ENCODE results near the gene KRT7. TPM values are rescaled to one million over a fixed set of nuclear protein-coding genes. Genes with fewer than 3 reads are reported as not detected.

KRT7 gene
- total and polyA plus RNA-seq, 4 donors: 0.37 to 9.9 (median 7.0) TPM

DNA sequence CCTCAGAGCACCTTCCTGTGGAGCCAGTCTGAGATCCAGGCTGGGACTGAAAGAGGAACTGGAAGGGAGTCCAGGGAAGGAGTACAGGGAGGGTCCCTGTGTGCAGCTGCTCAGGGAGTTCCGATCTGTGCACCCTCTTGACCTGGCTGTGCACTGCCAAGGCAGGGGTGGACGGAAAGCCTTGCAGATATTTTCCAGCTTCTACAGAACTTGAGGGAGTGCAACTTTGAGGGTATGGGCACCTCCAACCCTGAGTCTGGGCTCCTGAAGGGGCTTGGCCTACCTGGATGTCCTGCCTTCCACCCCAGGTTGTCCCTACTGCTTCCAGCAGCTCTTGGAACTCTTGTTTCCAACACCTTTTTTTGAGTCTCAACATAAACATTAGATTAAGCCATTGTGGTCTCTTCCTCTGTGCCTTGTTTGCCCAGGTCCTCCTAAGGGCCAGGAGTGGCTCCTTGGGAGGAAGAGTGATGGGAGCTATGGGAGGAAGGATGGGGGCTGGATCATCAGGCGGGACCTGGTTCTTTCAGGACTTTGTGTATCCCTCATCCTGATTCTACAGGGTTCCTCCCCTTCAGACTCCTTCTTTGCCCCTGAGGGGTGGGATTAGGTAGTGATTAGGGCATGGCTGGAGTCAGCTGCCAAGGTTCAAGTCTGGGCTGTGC, 3.5 kb downstream of the KRT7 start (continued):
- TF ChIP-seq, protein P1, sequence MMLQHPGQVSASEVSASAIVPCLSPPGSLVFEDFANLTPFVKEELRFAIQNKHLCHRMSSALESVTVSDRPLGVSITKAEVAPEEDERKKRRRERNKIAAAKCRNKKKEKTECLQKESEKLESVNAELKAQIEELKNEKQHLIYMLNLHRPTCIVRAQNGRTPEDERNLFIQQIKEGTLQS (IDR thresholded peaks at IDR 0.05): no peak
- no peak for TF ChIP-seq JUND (IDR thresholded peaks at IDR 0.05)

DNA sequence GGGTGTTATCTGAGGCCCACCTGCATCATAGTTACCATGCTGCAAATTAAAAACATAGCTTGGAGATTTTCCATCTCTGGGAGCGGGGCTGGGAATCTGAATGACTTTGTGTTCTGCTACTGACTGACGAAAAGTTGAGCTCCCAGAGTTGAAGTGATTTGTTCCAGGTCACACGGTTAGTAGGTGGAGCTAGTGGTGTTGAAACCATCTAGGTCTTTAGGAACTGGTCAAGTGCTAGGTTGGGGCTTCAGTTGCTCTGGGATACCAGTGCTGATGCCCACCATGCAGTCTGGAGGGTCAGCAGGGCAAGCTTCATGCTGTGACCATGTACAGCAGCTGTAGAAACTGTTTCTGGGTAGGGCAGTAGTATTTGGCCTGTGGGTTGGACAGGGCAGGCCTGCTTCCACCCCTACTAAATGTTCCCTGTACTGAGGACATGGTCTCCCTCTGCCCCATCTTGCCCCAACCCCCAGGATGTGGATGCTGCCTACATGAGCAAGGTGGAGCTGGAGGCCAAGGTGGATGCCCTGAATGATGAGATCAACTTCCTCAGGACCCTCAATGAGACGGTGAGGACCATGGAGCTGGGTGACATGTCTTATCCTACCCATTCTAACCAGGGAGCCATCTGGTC, 5.3 kb downstream of the KRT7 start:
- Histone ChIP-seq H3K4me3 (ENCODE audit: low read depth in 1 of 3, low read length in 3 of 3) (no peak overlapping the region), H3K36me3 (ENCODE audit: control insufficient read depth in 4 of 4, insufficient read depth in 3 of 4, low read depth in 1 of 4, low read length in 3 of 4) (no peaks in the 10 kb centered on the region), H3K4me1 (ENCODE audit: control insufficient read depth in 4 of 4, insufficient read depth in 4 of 4, low read length in 3 of 4) (peaks cover 0 to 2% (median 0%) of the 10 kb centered on the region in 4 donors), H3K27ac (ENCODE audit: low read depth in 1 of 2, low read length in 2 of 2) (no peak overlapping the region), H3K27me3 (ENCODE audit: control insufficient read depth in 4 of 4, insufficient read depth in 4 of 4, low read length in 3 of 4) (peaks cover 0 to 3% (median 0%) of the 10 kb centered on the region in 4 donors), H3K9me3 (ENCODE audit: control insufficient read depth in 4 of 4, low read length in 3 of 4) (no peaks in the 10 kb centered on the region), H3K9ac (ENCODE audit: low read depth in 1 of 2, low read length in 2 of 2) (no peak overlapping the region)
- DNase-seq (ENCODE audit: low spot score): no peak
- TF ChIP-seq FOXA1 (IDR thresholded peaks at IDR 0.05): no peak
- TF ChIP-seq, protein P2, sequence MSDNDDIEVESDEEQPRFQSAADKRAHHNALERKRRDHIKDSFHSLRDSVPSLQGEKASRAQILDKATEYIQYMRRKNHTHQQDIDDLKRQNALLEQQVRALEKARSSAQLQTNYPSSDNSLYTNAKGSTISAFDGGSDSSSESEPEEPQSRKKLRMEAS (IDR thresholded peaks at IDR 0.05): no peak
- TF ChIP-seq, protein P3, sequence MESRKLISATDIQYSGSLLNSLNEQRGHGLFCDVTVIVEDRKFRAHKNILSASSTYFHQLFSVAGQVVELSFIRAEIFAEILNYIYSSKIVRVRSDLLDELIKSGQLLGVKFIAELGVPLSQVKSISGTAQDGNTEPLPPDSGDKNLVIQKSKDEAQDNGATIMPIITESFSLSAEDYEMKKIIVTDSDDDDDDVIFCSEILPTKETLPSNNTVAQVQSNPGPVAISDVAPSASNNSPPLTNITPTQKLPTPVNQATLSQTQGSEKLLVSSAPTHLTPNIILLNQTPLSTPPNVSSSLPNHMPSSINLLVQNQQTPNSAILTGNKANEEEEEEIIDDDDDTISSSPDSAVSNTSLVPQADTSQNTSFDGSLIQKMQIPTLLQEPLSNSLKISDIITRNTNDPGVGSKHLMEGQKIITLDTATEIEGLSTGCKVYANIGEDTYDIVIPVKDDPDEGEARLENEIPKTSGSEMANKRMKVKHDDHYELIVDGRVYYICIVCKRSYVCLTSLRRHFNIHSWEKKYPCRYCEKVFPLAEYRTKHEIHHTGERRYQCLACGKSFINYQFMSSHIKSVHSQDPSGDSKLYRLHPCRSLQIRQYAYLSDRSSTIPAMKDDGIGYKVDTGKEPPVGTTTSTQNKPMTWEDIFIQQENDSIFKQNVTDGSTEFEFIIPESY (IDR thresholded peaks at IDR 0.05): no peak
- TF ChIP-seq HNF4A (conservative IDR thresholded peaks at IDR 0.05): no peak
- TF ChIP-seq, protein P4, sequence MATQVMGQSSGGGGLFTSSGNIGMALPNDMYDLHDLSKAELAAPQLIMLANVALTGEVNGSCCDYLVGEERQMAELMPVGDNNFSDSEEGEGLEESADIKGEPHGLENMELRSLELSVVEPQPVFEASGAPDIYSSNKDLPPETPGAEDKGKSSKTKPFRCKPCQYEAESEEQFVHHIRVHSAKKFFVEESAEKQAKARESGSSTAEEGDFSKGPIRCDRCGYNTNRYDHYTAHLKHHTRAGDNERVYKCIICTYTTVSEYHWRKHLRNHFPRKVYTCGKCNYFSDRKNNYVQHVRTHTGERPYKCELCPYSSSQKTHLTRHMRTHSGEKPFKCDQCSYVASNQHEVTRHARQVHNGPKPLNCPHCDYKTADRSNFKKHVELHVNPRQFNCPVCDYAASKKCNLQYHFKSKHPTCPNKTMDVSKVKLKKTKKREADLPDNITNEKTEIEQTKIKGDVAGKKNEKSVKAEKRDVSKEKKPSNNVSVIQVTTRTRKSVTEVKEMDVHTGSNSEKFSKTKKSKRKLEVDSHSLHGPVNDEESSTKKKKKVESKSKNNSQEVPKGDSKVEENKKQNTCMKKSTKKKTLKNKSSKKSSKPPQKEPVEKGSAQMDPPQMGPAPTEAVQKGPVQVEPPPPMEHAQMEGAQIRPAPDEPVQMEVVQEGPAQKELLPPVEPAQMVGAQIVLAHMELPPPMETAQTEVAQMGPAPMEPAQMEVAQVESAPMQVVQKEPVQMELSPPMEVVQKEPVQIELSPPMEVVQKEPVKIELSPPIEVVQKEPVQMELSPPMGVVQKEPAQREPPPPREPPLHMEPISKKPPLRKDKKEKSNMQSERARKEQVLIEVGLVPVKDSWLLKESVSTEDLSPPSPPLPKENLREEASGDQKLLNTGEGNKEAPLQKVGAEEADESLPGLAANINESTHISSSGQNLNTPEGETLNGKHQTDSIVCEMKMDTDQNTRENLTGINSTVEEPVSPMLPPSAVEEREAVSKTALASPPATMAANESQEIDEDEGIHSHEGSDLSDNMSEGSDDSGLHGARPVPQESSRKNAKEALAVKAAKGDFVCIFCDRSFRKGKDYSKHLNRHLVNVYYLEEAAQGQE (IDR thresholded peaks at IDR 0.05): no peak
- TF ChIP-seq JUND (IDR thresholded peaks at IDR 0.05): no peak
- TF ChIP-seq NR2F2 (IDR thresholded peaks at IDR 0.05): no peak
- TF ChIP-seq HNF4G (IDR thresholded peaks at IDR 0.05): no peak
- 86% methylated on average over 4 of the region's 4 CpGs for WGBS

DNA sequence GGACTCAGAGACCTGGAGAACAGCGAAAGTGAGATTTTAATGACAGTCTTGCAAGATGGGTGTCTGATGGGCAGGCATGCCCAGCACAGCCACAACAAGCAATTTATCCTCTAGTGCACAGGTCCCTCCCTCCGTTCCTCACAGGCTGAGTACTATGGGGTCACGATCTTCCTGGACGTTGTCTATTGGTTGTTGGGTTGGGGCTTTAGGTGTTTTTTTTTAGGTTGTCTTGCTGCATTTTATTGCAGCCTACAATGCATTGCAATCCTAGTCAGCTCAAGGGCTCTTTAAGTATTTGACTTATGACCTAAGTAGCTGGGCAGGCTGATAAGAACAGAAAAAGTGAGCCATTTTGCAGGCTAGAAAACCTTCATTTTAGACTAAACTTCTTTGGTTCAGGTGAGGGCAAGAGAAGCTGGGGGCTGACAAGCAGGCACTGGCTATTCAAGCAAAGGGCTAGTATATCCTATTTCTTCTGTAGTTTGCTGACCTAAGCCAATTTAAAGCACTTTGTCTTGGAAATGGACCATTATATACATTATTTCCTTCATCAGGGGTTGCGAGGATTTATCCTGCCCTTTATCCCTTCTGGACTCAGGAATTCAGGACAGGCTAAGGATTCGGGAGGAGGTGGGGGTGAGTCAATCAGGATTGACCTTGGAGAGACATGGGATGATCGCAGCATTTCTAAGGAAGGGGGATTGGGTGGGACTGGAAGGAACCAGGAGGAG, 6.0 kb downstream of the KRT7 start:
- Histone ChIP-seq H3K9ac (ENCODE audit: low read depth in 1 of 2, low read length in 2 of 2) (no peak overlapping the region), H3K36me3 (ENCODE audit: control insufficient read depth in 4 of 4, insufficient read depth in 3 of 4, low read depth in 1 of 4, low read length in 3 of 4) (no peaks in the 10 kb centered on the region), H3K9me3 (ENCODE audit: control insufficient read depth in 4 of 4, low read length in 3 of 4) (no peaks in the 10 kb centered on the region), H3K27me3 (ENCODE audit: control insufficient read depth in 4 of 4, insufficient read depth in 4 of 4, low read length in 3 of 4) (no peaks in the 10 kb centered on the region), H3K27ac (ENCODE audit: low read depth in 1 of 2, low read length in 2 of 2) (no peak overlapping the region), H3K4me3 (ENCODE audit: low read depth in 1 of 3, low read length in 3 of 3) (no peak overlapping the region), H3K4me1 (ENCODE audit: control insufficient read depth in 4 of 4, insufficient read depth in 4 of 4, low read length in 3 of 4) (no peaks in the 10 kb centered on the region)
- TF ChIP-seq, protein P4 (IDR thresholded peaks at IDR 0.05): no peak
- TF ChIP-seq, protein P2 (IDR thresholded peaks at IDR 0.05): no peak
- TF ChIP-seq, protein P1 (IDR thresholded peaks at IDR 0.05): no peak
- TF ChIP-seq JUND (IDR thresholded peaks at IDR 0.05): no peak
- no peak for TF ChIP-seq RAD21 (IDR thresholded peaks at IDR 0.05)
- TF ChIP-seq RXRA (IDR thresholded peaks at IDR 0.05): no peak
- TF ChIP-seq HNF4G (IDR thresholded peaks at IDR 0.05): no peak
- TF ChIP-seq YY1 (IDR thresholded peaks at IDR 0.05): no peak
- TF ChIP-seq EGR1 (IDR thresholded peaks at IDR 0.05; ENCODE audit: low read depth in 2 of 2): no peak
- TF ChIP-seq TAF1 (conservative IDR thresholded peaks at IDR 0.05): no peak
- WGBS: 86% methylated on average over 7 of the region's 7 CpGs
- no peak for DNase-seq (ENCODE audit: low spot score)

All from liver (tissue), 9 donors.